Endothelial cell of umbilical vein (primary cell): Measurements from ENCODE around the gene OPCML. TPM values are rescaled to one million over a fixed set of nuclear protein-coding genes. Genes with fewer than 3 reads are reported as not detected.

Experiments
- BruUV-seq: library from RNA; stranded (reverse); fragments of 400-500 nt; replicated peaks from 2 replicates; lab custom pipeline; 2021; lab: Mats Ljungman, UMichigan
- CTCF ChIA-PET: fragments of 300-600, 350-600 bp; sonication (Branson Sonifier 250); formaldehyde crosslinking; loops from one replicate; lab custom pipeline; 2021; ENCODE audit warnings: antibody characterized with exemption, inconsistent platforms; lab: Charles Lee
- POLR2A ChIA-PET: fragments of 300-600, 350-600 bp; sonication (Branson Sonifier 250); formaldehyde crosslinking; loops from one replicate; lab custom pipeline; 2021; ENCODE audit warnings: antibody characterized with exemption, inconsistent platforms; lab: Charles Lee
- DNase-seq: peaks from one replicate; pipeline ENCODE4 v3.0.0-alpha.2; 2011; ENCODE audit warnings: low read depth, low spot score
- FAIRE-seq: peaks from 2 replicates; lab custom pipeline; 2011; peaks lifted over from hg19 to GRCh38; lab: Jason Lieb, UNC
- H2AFZ ChIP-seq: 2 replicates; pipeline ENCODE4 v1.6.0; 2012; ENCODE audit warnings: low read depth, low read length, control low read depth, inconsistent platforms
- H3K27ac ChIP-seq: 2 replicates; pipeline ENCODE4 v1.5.1; 2011; ENCODE audit warnings: low read depth, mild to moderate bottlenecking, control low read depth, low read length, moderate library complexity; ENCODE audit not compliant: insufficient read depth
- H3K27me3 ChIP-seq, 2 experiments: 2 replicates each; pipeline versions ENCODE4 v1.6.0 to v1.6.1; 2011; ENCODE audit warnings: low read length in 2 of 2, mixed read lengths in 1 of 2; ENCODE audit not compliant: control insufficient read depth in 2 of 2, insufficient read depth in 2 of 2
- H3K36me3 ChIP-seq, 2 experiments: 2 replicates in 1 of 2; 3 replicates in 1 of 2; pipeline ENCODE4 v1.5.1; 2011; ENCODE audit warnings: low read length in 2 of 2, mild to moderate bottlenecking in 1 of 2, moderate library complexity in 1 of 2; ENCODE audit not compliant: control insufficient read depth in 2 of 2, insufficient read depth in 2 of 2; ENCODE audit errors: extremely low read depth in 1 of 2
- H3K4me1 ChIP-seq: 3 replicates; pipeline ENCODE4 v1.5.1; 2011; ENCODE audit warnings: mild to moderate bottlenecking, low read length; ENCODE audit not compliant: control insufficient read depth, insufficient read depth; ENCODE audit errors: extremely low read depth
- H3K4me2 ChIP-seq: 2 replicates; pipeline ENCODE4 v1.6.1; 2011; ENCODE audit warnings: low read length, control low read depth, mixed read lengths; ENCODE audit not compliant: insufficient read depth
- H3K4me3 ChIP-seq, 3 experiments: fragments of 200-600 bp in 1 of 3; sonication (generic), shearing (Covaris generic) in 1 of 3; replicated peaks in 1 of 3; 2 replicates each; pipeline ENCODE4 v1.5.1; 2011 to 2016; ENCODE audit warnings: control low read depth in 3 of 3, low read length in 3 of 3, mild to moderate bottlenecking in 2 of 3, inconsistent platforms in 1 of 3, low read depth in 1 of 3, moderate library complexity in 1 of 3; ENCODE audit not compliant: insufficient read depth in 1 of 3
- H3K79me2 ChIP-seq: 2 replicates; pipeline ENCODE4 v1.6.0; 2012; ENCODE audit warnings: low read length, inconsistent platforms; ENCODE audit not compliant: control insufficient read depth, insufficient read depth
- H3K9ac ChIP-seq: replicated peaks from 2 replicates; pipeline ENCODE3; 2011; ENCODE audit warnings: low read length, control low read depth; ENCODE audit not compliant: insufficient read depth; ENCODE audit errors: extremely low read depth
- H3K9me1 ChIP-seq: replicated peaks from 3 replicates; pipeline ENCODE4 v1.6.0; 2011; ENCODE audit warnings: mild to moderate bottlenecking, low read length; ENCODE audit not compliant: control insufficient read depth, insufficient read depth; ENCODE audit errors: extremely low read depth
- H3K9me3 ChIP-seq: replicated peaks from 2 replicates; pipeline ENCODE4 v1.5.1; 2012; ENCODE audit warnings: low read length, inconsistent platforms; ENCODE audit not compliant: control insufficient read depth, insufficient read depth
- H4K20me1 ChIP-seq: replicated peaks from 2 replicates; pipeline ENCODE3; 2011; ENCODE audit warnings: mild to moderate bottlenecking, low read length; ENCODE audit not compliant: control insufficient read depth, insufficient read depth; ENCODE audit errors: extremely low read depth
- CTCF ChIP-seq, 2 donors: IDR thresholded peaks; 1 replicate in 1 of 2; 2 replicates in 1 of 2; pipeline ENCODE4 v1.5.1; 2011; ENCODE audit warnings: low read length in 2 of 2, mild to moderate bottlenecking in 2 of 2, moderate library complexity in 2 of 2, control low read depth in 1 of 2, inconsistent platforms in 1 of 2, low read depth in 1 of 2; ENCODE audit not compliant: insufficient read depth in 1 of 2; ENCODE audit errors: extremely low read depth in 1 of 2
- EZH2 ChIP-seq: IDR thresholded peaks from 2 replicates; pipeline ENCODE4 v1.6.1; 2012; ENCODE audit warnings: borderline replicate concordance, low read depth, mild to moderate bottlenecking, moderate library complexity, low read length, inconsistent platforms; ENCODE audit not compliant: severe bottlenecking
- FOS ChIP-seq: IDR thresholded peaks from 2 replicates; pipeline ENCODE4 v1.6.1; 2011; ENCODE audit warnings: mild to moderate bottlenecking, low read length, moderate library complexity, borderline replicate concordance; ENCODE audit not compliant: insufficient read depth
- GATA2 ChIP-seq: IDR thresholded peaks from 2 replicates; pipeline ENCODE4 v1.7.0; 2011; ENCODE audit warnings: low read depth, mild to moderate bottlenecking, moderate library complexity, mixed read lengths, low read length; ENCODE audit not compliant: insufficient read length, insufficient read depth
- JUN ChIP-seq: IDR thresholded peaks from 2 replicates; pipeline ENCODE4 v1.6.1; 2011; ENCODE audit warnings: borderline replicate concordance, low read depth; ENCODE audit not compliant: insufficient read length, insufficient read depth
- MAX ChIP-seq: IDR thresholded peaks from 2 replicates; pipeline ENCODE4 v1.6.1; 2011; ENCODE audit not compliant: insufficient read depth, insufficient read length
- MYC ChIP-seq: IDR thresholded peaks from one replicate; pipeline ENCODE4 v1.6.1; 2011; ENCODE audit warnings: mild to moderate bottlenecking, low read depth, low read length
- POLR2A ChIP-seq: IDR thresholded peaks from 2 replicates; pipeline ENCODE4 v1.6.1; 2012; ENCODE audit warnings: low read depth, mild to moderate bottlenecking, control low read depth, low read length
- POLR2AphosphoS5 ChIP-seq: IDR thresholded peaks from 2 replicates; pipeline ENCODE4 v1.6.1; 2012; ENCODE audit warnings: low read depth, mild to moderate bottlenecking, control low read depth, low read length, moderate library complexity; ENCODE audit not compliant: insufficient read depth
- dilution Hi-C: fragments of 300-500 bp; cut with MboI; formaldehyde crosslinking; loops from one replicate; pipeline ENCODE4 v1.15.0; 2019; ENCODE audit warnings: low sequenced_read_pairs; ENCODE audit not compliant: extremely low pct_ligation_motif_present
- intact Hi-C: fragments of 100-400 bp; cut with micrococcal nuclease; formaldehyde crosslinking; loops from one replicate; pipeline ENCODE4 v1.10.0; 2022
- polyA plus RNA-seq, 4 experiments: library from polyadenylated mRNA; depleted of rRNA in 3 of 4; stranded (reverse) in 3 of 4; unstranded in 1 of 4; fragments of >200 nt; gene quantifications; 2 replicates each; pipeline versions ENCODE4 v1.2.1 to v1.2.3, GENCODE V29; 2011 to 2012; ENCODE audit warnings: missing spikeins in 1 of 4
- total RNA-seq: library from RNA; stranded (reverse); gene quantifications from 2 replicates; pipeline ENCODE4 v1.2.3, GENCODE V29; 2021

Gene OPCML
- total and polyA plus RNA-seq, 2 donors (not counting 3 experiments of a cell fraction or from before 2014, with no cell fraction given) = not detected

GRCh38 chr11:133207995-133208394, 324.3 kb downstream of the OPCML start:
- TF ChIP-seq MYC = no peak
- TF ChIP-seq CTCF (IDR thresholded peaks at IDR 0.05; ENCODE audit: extremely low read depth in 1 of 2, insufficient read depth in 1 of 2, low read depth in 1 of 2, low read length in 2 of 2) = no peak
- no peak for TF ChIP-seq POLR2A
- TF ChIP-seq MAX = no peak
- TF ChIP-seq POLR2AphosphoS5 = no peak
- TF ChIP-seq EZH2 = no peak
- no peak for TF ChIP-seq JUN
- no peak for TF ChIP-seq GATA2
- no peak for TF ChIP-seq FOS
- Histone ChIP-seq H3K9me1 (no peaks in the 10 kb centered on the region), H4K20me1 (no peaks in the 10 kb centered on the region), H3K27ac (no peak overlapping the region), H2AFZ (no peak overlapping the region), H3K9me3 (peaks cover 9% of the 10 kb centered on the region), H3K27me3 (no peaks in the 10 kb centered on the region), H3K36me3 (no peaks in the 10 kb centered on the region), H3K9ac (no peak overlapping the region), H3K79me2 (no peaks in the 10 kb centered on the region), H3K4me2 (no peak overlapping the region), H3K4me3 (no peak overlapping the region), H3K4me1 (no peaks in the 10 kb centered on the region)
- dilution Hi-C loops (no loop called here), intact Hi-C loops (no loop called here)
- DNase-seq = no peak
- FAIRE-seq = no peak
- BruUV-seq = no TSS peak
- POLR2A ChIA-PET = no interaction called here
- CTCF ChIA-PET = no interaction called here
